CD4-positive, alpha-beta T cell treated with Interleukin-17A for 1 hour (primary cell): Measurements from ENCODE around the gene MYL3.

ENCODE experiments used
- DNase-seq: peaks from one replicate; pipeline ENCODE4 v3.0.0-alpha.2; 2020

Gene MYL3

GRCh38 chr3:46864061-46864881 lies 1.0 kb upstream of the MYL3 start:
- no peak for DNase-seq

GRCh38 chr3:46862369-46863025 lies 747 bp downstream of the MYL3 start:
- no peak for DNase-seq

GRCh38 chr3:46861605-46862368 lies 1.5 kb downstream of the MYL3 start:
- no peak for DNase-seq

- no peak for DNase-seq
Measured at GRCh38 chr3:46860810-46861604, 2.2 kb downstream of the MYL3 start.

- peak; percentile 13 for DNase-seq
Measured at GRCh38 chr3:46860017-46860809, 3.0 kb downstream of the MYL3 start.

GRCh38 chr3:46859001-46859710 lies 4.1 kb downstream of the MYL3 start:
- DNase-seq = no peak

GRCh38 chr3:46858456-46858855 lies 4.8 kb downstream of the MYL3 start:
- no peak for DNase-seq

GRCh38 chr3:46857485-46858341 lies 5.5 kb downstream of the MYL3 start:
- DNase-seq = no peak

- no peak for DNase-seq
Measured at GRCh38 chr3:46856576-46857471, 6.4 kb downstream of the MYL3 start.

GRCh38 chr3:46854555-46854991 lies 8.7 kb downstream of the MYL3 start:
- DNase-seq = no peak

GRCh38 chr3:46853441-46854415 lies 9.5 kb downstream of the MYL3 start:
- DNase-seq = no peak

GRCh38 chr3:46852839-46853355 lies 10.3 kb downstream of the MYL3 start:
- DNase-seq = no peak

- DNase-seq = no peak
Measured at GRCh38 chr3:46852334-46852720, 10.9 kb downstream of the MYL3 start.

GRCh38 chr3:46851364-46852333 lies 11.6 kb downstream of the MYL3 start:
- DNase-seq = no peak

- no peak for DNase-seq
Measured at GRCh38 chr3:46850468-46850779, 12.8 kb downstream of the MYL3 start.

- no peak for DNase-seq
Measured at GRCh38 chr3:46849686-46850467, 13.4 kb downstream of the MYL3 start.
